GM10847 (cell line): ENCODE data around the gene MDN1.

Experiments
- POLR2A ChIP-seq: IDR thresholded peaks from 2 replicates; pipeline ENCODE4 v1.6.1; 2011; ENCODE audit not compliant: insufficient read length; ENCODE audit errors: extremely low read depth

The MDN1 gene

DNA sequence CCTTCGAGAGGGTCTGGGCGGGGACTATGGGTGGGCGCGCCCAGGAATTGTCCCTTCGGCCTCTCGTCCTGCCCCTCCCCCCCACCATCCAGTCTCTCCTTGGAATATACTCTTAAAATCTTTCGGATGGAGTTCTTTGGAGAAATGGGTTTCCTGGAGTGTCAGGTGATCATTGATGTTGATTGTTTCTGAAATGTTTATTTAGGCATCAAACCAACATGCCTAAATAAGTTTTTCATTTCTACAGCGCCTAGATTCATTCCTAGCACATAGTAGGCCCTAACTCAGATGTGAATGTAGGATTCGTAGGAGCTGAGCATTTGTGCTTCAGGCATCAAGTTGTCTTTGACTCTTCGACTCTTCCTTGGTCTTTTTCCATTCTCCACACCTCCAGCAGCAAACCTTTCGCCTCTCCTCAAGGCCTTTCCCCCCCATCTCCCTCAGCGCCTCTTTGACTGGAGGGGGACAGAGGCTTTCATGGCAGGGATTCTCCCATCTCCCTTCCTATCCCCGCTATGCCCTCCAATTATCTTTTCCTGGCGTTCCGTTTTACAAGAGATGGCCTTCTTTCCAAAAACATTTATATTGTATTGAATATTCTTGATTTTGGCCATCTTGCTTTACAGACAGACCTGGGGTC, 10.7 kb upstream of the MDN1 start:
- no peak for TF ChIP-seq POLR2A

DNA sequence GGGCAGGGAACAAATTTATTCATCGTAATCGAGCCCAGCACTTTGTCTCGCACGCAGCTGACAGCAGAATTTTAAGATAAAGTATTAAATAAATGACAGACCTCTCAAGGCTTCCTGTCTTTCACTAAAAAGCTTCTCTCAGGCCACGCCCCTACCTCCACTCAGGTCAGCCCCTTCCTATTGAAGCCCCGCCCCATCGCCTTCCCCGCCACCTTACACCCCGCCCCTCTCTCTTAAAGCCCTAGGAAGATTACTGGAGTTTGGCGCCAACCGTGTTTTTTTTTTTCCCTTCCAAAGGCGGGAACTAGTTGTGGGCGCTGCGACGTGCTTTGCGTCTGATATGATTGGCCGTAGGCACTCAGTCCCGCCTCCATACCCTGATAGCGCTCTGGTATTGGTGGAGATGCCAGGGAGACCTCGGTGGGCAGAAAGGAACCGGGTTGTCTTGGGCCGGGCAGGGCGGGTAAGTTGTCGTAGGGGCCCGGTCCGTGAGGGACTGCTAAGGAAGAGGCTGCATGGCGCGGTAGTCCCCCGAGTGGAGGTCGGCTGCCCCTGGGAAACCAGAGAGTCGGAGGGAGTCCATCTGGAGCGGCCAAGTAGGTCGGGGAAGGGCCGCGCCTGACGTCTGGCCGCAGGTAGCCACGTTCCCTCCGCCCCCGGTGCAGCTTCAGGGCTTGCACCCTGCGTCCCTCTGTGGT, 10.0 kb upstream of the MDN1 start, which contains the start of gene CASP8AP2:
Gene CASP8AP2, plus strand, starts transcription at position 409 of the 698 bp plus-strand sequence.
- peak; percentile 78 for TF ChIP-seq POLR2A

DNA sequence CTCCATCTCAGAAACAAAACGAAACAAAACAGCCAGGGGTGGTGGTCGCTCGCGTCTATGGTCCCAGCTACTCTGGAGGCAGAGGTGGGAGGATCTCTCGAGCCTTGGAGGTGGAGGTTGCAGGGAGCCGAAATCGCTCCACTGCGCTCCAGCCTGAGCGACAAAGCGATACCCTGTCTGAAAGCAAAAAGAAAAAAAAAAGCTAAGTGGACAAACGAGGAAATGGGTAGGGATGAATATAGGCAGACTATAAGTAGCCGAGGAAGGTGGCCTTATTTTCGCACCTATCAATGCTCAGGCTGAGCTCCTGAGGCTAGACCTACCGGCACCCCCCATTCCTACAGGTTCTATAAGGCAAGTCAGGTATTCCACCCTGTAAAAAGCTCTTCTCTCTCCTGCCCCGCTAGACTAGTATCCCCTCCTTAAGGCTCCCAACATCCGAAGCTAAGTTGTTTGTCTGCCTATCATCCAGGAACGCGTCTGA, 9.4 kb upstream of the MDN1 start:
- no peak for TF ChIP-seq POLR2A

- no peak for TF ChIP-seq POLR2A
Observed at GRCh38 chr6:89826029-89826528, 6.5 kb upstream of the MDN1 start.

DNA sequence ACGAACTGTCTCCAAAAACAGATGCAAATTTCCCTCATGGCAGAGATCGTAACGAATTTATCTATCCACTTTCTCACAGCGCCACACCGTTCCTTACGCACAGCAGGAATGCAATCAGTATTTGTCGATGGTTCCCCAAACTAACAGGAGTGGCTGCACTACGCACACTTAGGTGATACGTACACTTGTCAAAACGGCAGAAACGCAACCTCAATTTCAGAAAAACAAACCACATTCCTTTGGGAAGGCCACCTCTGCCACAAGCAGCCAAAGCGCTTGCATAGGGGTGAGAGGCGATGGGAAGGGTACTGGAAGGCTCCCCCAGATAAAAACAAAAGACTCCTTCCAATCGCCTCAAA, 638 bp downstream of the MDN1 start:
- TF ChIP-seq POLR2A, result no peak

GRCh38 chr6:89817481-89817880, 2.1 kb downstream of the MDN1 start:
- TF ChIP-seq POLR2A, result no peak

- TF ChIP-seq POLR2A, result no peak
Observed at GRCh38 chr6:89807581-89807980, 12.0 kb downstream of the MDN1 start.

- no peak for TF ChIP-seq POLR2A
Observed at GRCh38 chr6:89805814-89806371, 13.7 kb downstream of the MDN1 start.

- no peak for TF ChIP-seq POLR2A
Observed at GRCh38 chr6:89803271-89803670, 16.3 kb downstream of the MDN1 start.

- TF ChIP-seq POLR2A, result no peak
Observed at GRCh38 chr6:89799756-89800155, 19.8 kb downstream of the MDN1 start.

DNA sequence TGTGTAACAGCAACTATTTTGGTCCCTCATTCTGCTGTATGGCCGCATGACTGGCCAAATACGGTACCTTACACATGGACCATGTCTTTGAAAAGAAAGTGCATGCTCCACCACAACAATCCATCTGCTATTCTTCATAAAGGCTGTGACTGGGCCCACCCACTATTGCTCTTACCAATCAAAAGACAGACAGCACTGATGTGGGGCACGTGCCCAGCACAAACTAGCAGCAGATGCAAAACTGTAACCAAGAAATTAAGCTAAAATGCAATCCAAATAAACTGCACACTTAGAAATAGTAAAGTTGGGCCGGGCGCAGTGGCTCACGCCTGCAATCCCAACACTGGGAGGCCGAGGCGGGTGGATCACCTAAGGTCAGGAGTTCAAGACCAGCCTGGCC, 20.5 kb downstream of the MDN1 start:
- TF ChIP-seq POLR2A, result no peak

DNA sequence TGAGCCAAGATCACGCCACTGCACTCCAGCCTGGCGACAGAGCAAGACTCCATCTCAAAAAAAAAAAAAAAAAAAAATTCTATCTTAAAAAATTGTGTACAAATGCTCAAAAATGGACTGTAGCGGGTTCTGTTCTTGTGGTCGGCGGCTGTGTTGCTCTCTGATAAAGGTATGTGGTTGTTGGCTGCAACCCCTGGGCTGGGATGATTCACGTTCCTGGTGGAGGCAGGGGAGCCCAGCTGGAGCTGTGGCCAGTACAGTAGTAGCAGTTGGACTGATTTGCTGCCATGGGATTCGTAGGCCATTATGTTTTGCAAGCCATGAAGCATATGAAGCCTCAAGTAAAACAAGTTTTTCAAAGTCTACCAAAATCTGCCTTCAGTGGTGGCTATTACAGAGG, 22.3 kb downstream of the MDN1 start:
- TF ChIP-seq POLR2A, result no peak

- no peak for TF ChIP-seq POLR2A
Observed at GRCh38 chr6:89794324-89794723, 25.3 kb downstream of the MDN1 start.

DNA sequence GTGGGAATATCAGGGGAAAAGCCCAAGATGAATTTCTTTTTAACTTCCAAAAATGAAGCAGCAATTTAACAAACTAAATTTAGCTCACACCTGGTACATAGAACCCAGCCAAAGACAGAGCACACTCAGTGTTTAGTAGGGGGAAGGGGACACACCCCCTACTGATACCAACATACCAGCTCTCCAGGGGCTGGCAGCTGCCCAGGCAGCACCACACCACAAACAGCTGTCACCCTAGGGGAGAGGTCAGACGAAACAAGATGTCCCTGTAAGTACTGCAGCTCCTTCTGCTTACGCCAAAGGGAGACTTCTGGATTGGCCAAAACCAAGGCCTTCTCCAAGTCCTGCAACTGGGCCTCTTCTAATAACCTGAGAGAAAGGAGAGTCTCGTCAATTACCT, 26.0 kb downstream of the MDN1 start:
- TF ChIP-seq POLR2A, result no peak

DNA sequence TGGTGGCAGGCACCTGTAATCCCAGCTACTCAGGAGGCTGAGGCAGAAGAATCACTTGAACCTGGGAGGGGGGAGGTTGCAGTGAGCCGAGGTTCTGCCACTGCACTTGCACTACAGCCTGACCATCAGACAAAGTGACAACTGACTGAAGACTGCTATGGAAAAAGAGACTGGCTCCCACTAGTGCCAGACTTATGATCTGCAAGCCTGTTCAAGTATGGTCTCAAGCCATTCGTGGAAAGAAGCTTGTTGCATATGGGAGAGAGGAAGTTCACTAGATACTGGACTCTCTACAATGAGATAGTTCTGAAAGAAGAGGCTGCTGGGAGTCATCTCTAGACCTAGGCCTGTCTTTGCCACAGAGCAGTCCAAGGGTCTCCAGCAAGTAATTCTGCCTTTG, 26.7 kb downstream of the MDN1 start:
- no peak for TF ChIP-seq POLR2A

GRCh38 chr6:89790403-89790802, 29.2 kb downstream of the MDN1 start:
- TF ChIP-seq POLR2A, result no peak
